ENCODE data around the gene PLAU. TPM values are rescaled to one million over a fixed set of nuclear protein-coding genes. Genes with fewer than 3 reads are reported as not detected.
A peak's percentile ranks its signal among the peaks of the same experiment; 100 is the strongest.

PLAU gene
- total RNA-seq, 2 experiments from 2014 or later: 2.2 to 4.8 TPM

DNA sequence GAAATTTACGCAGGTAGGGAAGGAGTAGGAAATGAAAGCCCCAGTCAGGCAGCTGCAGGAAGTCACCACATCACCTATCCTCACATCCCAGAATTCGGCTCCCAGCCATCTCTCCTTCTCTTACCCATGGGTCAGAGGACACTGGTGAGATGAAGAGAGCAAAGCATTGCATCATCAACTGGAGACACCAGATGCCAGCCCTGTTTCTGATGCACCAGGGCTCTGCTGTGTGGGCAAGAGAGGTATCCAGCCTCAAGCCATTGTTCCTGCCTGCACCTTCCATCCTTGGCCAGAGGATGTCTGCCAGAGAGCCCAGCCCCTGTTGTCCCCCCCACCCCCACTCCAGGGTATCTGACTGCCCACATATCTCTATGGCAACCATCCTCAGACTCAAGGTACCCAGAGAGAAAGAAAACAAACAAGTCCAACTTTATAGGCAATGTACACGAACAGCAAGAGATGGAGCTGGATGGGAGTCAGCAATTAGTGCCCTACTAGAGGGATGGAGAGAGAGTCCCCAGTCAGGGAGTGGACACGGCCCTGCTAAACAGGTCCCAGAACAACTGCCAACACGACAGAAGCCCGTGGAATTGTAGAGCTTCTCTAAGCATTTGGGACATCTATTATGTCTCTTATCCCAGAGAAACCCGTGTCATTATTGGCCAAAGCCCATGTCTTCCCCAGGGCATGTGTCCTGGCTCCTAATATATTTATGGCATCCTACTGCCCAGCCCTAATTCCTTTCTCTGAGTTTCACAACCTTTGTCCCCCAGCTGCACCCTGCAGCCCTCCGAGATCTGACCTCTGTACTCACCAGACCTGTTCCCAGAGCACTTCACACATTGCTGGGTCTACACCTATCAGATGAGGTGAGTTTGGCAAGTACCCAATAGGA lies 39.4 kb upstream of the PLAU start:
- CTCF ChIA-PET: interaction anchor here (1.6 kb wide), 1 partner anchor 8 kb away, joined by 3 read pairs; no protein-coding TSS in a partner anchor
- peaks cover 65% of the 10 kb centered on the region for H3K4me1 Mint-ChIP-seq

DNA sequence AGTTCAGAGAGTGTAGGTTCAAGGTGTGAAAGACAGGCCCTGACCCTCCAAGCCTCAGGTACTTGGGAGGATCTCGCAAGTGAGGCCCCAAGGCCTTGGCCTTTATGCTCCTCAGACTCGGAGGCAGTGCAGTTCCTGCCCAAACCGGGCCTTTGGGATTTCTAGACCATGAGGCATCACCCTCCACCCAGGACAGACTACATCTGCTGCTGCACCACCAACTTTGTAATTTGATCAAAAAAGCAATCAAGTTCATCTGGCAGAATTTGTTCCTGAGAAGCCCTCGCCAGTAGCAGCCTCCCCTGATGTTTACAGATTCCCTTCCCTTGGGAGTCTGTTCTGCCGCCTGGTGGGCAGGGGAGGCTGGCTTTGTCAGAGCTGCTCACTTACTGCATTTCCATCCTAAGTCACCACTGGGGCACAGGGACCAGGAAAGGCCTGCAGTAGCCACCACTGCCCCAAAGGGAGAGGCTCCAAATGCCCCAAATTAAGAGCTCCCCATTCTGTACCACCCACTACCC lies 38.7 kb upstream of the PLAU start:
- DNase-seq (no peak), ATAC-seq (no peak)
- no peaks in the 10 kb centered on the region for H3K27me3 Mint-ChIP-seq
- peaks cover 64% of the 10 kb centered on the region for H3K4me1 Mint-ChIP-seq
- peak overlapping the region; percentile 68 for H3K4me3 Mint-ChIP-seq
- H3K36me3 Mint-ChIP-seq: peaks cover 27% of the 10 kb centered on the region
- H3K9me3 Mint-ChIP-seq (ENCODE audit: low read depth): no peaks in the 10 kb centered on the region
- no peak overlapping the region for H3K27ac Mint-ChIP-seq
- CTCF ChIA-PET: interaction anchor here (1.6 kb wide), 1 partner anchor 8 kb away, joined by 3 read pairs; no protein-coding TSS in a partner anchor

More for the DNA sequence above, 39.4 kb upstream of the PLAU start:
- Mint-ChIP-seq H3K27ac (peak overlapping the region; percentile 30), H3K36me3 (peaks cover 29% of the 10 kb centered on the region), H3K4me3 (peak overlapping the region; percentile 68), H3K27me3 (no peaks in the 10 kb centered on the region), H3K9me3 (ENCODE audit: low read depth) (no peaks in the 10 kb centered on the region)
- DNase-seq (no peak), ATAC-seq (no peak)

DNA sequence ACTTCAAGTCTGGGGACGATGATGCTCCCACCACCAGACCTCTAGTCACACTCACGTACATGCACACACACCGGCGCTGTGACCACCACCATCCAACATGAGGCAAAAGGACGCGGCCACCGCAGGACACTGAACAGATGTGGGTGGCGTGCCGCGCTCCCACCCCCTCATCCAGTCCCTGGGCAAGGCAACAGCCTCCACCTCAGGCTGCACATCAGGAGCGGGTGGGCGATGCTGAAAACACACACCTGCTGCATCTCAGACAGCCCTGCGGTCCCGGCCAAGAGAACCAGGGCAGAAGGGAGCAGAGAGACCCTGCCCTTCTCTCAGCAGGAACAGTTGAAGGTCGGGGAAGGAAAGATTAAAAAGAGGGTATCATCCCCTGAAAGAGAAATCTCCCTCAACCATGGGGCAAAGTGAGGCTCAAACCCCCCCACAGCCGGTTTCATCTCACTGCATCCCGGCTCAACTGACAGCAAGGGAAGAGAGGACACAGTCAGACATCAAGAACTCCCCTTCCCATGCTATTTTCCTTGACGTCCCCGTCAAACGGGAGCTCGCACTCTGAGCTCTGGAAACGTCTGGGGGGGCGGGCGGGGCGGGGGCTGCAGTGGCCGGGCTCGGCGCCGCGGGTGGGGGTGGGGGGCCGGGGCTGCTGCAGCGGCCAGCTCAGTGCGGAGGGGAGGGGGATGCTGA lies 37.6 kb upstream of the PLAU start:
- peak overlapping the region; percentile 31 for H3K27ac Mint-ChIP-seq
- peaks cover 23% of the 10 kb centered on the region for H3K36me3 Mint-ChIP-seq
- DNase-seq (no peak), ATAC-seq (no peak)
- no peaks in the 10 kb centered on the region for H3K9me3 Mint-ChIP-seq (ENCODE audit: low read depth)
- H3K27me3 Mint-ChIP-seq: peaks cover 7% of the 10 kb centered on the region
- peak overlapping the region; percentile 68 for H3K4me3 Mint-ChIP-seq
- CTCF ChIA-PET: interaction anchor here (0.9 to 13.8 kb wide), 4 partner anchors 10 to 28 kb away, joined by 4 to 411 read pairs (median 16); no protein-coding TSS in a partner anchor
- H3K4me1 Mint-ChIP-seq: peaks cover 59% of the 10 kb centered on the region

DNA sequence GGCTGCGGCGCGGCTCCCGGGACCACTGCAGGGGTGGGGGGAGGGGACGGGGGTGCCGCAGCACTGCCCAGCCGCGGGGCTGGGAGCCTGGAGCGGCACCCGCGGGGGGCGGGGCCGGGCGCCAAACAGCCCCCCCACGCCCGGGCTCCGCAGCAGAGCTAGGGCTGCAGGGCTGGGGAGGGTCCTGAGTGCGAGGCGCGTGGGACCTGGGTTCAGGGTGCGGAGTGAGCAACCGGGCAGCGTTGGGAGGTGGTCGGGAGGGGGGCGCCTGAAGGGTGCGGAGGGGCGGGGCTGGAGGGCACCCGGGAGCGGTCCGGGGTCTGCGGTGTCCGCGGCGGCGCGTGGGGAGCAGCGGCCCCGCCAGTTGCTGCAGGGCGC lies 37.1 kb upstream of the PLAU start:
- peaks cover 59% of the 10 kb centered on the region for H3K4me1 Mint-ChIP-seq
- peak; percentile 8 for ATAC-seq
- no peaks in the 10 kb centered on the region for H3K9me3 Mint-ChIP-seq (ENCODE audit: low read depth)
- no peak overlapping the region for H3K27ac Mint-ChIP-seq
- H3K27me3 Mint-ChIP-seq: peaks cover 9% of the 10 kb centered on the region
- CTCF ChIA-PET: interaction anchor here (0.9 to 13.8 kb wide), 5 partner anchors 10 to 90 kb away, joined by 3 to 411 read pairs (median 7); no protein-coding TSS in a partner anchor
- peak overlapping the region; percentile 74 for H3K4me3 Mint-ChIP-seq
- no peak for DNase-seq
- peaks cover 23% of the 10 kb centered on the region for H3K36me3 Mint-ChIP-seq

DNA sequence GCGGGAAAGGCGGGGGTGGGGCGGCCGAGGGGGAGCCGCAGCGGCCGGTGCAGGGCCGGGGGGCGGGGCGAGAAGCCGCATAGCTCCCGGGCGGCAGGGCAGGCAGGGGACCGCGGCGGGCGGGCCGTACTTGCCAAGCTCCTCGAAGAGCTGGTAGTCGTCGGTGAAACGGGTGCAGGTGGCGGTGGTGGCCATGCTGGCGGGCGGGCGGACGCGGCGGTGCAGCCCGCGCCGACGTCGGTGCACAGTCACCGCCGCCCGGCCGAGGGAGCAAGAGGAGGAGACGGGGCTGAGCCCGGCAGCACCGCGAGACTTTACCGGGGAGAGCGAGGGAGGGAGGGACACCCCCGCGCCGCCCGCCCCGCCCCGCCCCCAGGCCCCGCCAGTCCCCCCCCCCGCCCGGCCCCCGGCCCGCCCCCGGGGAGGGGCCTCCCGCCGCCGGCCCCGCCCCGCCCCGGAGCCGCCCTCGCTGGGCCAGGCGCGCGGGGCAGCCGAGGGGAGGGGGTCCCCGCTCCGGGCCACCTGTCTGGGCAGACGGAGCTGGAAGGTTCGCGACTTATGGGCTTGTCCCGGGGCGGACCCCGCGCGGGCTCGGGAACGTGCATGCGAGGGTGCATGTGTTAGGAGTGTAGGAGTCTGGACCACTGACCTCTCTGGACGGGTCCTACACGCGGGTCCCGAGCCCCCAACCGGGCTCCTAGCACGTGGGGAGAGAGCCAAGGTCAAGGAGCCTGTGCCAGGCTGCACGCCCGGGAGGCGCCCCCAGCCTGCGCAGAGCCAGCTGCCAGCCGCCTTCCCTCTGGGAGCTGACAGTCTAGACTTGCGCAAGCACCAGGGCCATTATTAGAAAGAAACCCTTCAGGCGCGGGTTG lies 36.4 kb upstream of the PLAU start, which contains the start of gene CAMK2G:
CAMK2G (minus strand) TSS at position 289 of the 872 bp plus-strand sequence; CDS start at position 195, 94 bp downstream.
- no peaks in the 10 kb centered on the region for H3K9me3 Mint-ChIP-seq (ENCODE audit: low read depth)
- peaks cover 61% of the 10 kb centered on the region for H3K4me1 Mint-ChIP-seq
- ATAC-seq: peak; percentile 93
- peaks cover 10% of the 10 kb centered on the region for H3K27me3 Mint-ChIP-seq
- peak within 1 kb of the TSS; percentile 37 for H3K27ac Mint-ChIP-seq
- peak; percentile 91 for DNase-seq
- peak within 1 kb of the TSS; percentile 74 for H3K4me3 Mint-ChIP-seq
- peaks cover 23% of the 10 kb centered on the region for H3K36me3 Mint-ChIP-seq
- CTCF ChIA-PET: interaction anchor here (0.9 to 13.8 kb wide), 10 partner anchors 11 to 91 kb away, joined by 3 to 411 read pairs (median 6); no protein-coding TSS in a partner anchor

DNA sequence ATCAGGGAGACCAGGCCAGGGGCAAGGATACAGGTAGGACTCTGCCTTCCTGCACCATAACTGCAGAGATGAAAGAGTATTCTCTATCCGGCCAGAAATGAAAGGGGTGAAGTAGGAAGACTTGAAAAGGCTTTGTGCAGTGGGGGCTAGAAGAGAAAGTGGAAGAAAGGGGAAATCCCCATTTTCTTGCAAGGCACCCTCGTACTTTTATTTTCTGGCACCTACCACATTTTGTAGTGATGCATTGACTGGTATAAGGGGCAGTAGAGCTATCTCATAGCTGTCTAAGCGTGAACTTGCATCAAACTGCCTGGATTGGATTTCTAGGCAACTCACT lies 35.8 kb upstream of the PLAU start:
- Mint-ChIP-seq H3K27ac (peak overlapping the region; percentile 16), H3K4me1 (peaks cover 67% of the 10 kb centered on the region), H3K4me3 (peak overlapping the region; percentile 74), H3K36me3 (peaks cover 21% of the 10 kb centered on the region), H3K27me3 (peaks cover 12% of the 10 kb centered on the region), H3K9me3 (ENCODE audit: low read depth) (no peaks in the 10 kb centered on the region)
- DNase-seq (peak; percentile 52), ATAC-seq (peak; percentile 9)
- CTCF ChIA-PET: interaction anchor here (1.3 to 13.8 kb wide), 8 partner anchors 11 to 91 kb away, joined by 3 to 411 read pairs (median 8); no protein-coding TSS in a partner anchor

DNA sequence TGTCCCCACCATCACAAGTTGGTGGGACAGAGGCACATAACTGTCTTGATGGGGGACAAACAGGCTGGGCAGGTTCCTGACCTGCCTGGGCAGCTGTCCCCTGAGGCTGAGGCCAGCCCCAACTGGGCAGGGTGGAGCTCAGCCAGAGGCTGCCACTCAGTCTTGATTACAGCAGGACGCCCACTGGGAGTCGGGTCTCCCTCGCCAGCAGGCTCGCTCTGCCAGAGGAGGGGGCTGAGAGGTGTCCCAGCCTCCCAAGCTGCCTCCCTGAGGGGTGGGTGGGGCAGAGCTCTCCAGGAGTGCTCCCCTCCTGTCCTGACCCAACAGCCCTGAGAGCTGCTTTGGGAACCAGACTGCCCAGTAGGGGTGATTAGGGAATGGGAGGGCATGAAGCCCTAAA lies 34.8 kb upstream of the PLAU start:
- H3K27ac Mint-ChIP-seq: no peak overlapping the region
- CTCF ChIA-PET: interaction anchor here (2.1 to 13.8 kb wide), 5 partner anchors 13 to 65 kb away, joined by 6 to 411 read pairs (median 12); no protein-coding TSS in a partner anchor
- no peak overlapping the region for H3K4me3 Mint-ChIP-seq
- H3K27me3 Mint-ChIP-seq: peaks cover 15% of the 10 kb centered on the region
- DNase-seq (no peak), ATAC-seq (no peak)
- peaks cover 59% of the 10 kb centered on the region for H3K4me1 Mint-ChIP-seq
- H3K9me3 Mint-ChIP-seq (ENCODE audit: low read depth): no peaks in the 10 kb centered on the region
- peaks cover 16% of the 10 kb centered on the region for H3K36me3 Mint-ChIP-seq

DNA sequence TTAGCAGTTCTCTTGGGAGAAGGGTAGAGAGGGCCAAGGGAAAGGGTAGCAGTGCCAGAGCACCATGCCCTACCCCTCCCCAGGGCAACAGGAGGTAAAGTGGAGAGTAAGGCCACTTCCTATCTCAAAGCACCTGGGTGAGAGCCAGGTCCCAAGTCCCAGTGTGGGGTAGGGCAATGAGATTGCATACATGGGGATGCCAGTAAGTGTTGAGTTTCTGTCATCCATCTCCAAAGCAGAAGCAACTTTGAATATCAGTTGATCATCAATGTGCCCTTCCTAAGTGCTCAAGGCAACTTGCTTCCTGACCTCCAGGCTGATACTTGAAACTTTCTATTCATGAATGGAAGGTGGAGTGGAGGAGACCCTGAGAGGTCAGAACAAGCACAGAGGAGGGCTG lies 34.4 kb upstream of the PLAU start:
- Mint-ChIP-seq H3K4me3 (no peak overlapping the region), H3K27me3 (peaks cover 15% of the 10 kb centered on the region), H3K9me3 (ENCODE audit: low read depth) (no peaks in the 10 kb centered on the region), H3K4me1 (peaks cover 56% of the 10 kb centered on the region), H3K27ac (no peak overlapping the region), H3K36me3 (peaks cover 13% of the 10 kb centered on the region)
- CTCF ChIA-PET: interaction anchor here (0.6 to 13.8 kb wide), 8 partner anchors 12 to 358 kb away, joined by 3 to 411 read pairs (median 12); no protein-coding TSS in a partner anchor
- ATAC-seq (no peak), DNase-seq (no peak)

DNA sequence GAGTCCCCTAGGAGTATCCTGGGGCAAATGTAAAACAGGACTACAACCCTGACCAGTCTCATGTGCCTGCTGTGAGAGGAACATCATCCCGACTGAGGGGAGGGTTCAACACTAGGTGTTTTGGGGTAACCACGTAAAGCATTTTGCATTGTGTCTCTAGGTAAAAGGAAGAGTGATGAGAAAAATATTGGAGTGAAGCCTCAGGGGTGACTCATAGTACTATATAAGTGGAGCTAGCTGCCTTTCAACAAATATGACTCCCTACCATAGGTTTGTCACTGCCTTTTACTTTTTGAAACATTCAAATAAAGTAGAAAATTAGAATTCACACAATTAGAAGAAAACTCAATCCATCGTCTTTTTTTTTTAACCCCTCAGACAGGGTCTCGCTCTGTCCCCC lies 34.0 kb upstream of the PLAU start:
- H3K4me1 Mint-ChIP-seq: peaks cover 52% of the 10 kb centered on the region
- H3K36me3 Mint-ChIP-seq: peaks cover 10% of the 10 kb centered on the region
- H3K9me3 Mint-ChIP-seq (ENCODE audit: low read depth): no peaks in the 10 kb centered on the region
- H3K27me3 Mint-ChIP-seq: peaks cover 15% of the 10 kb centered on the region
- no peak for ATAC-seq
- H3K4me3 Mint-ChIP-seq: no peak overlapping the region
- no peak for DNase-seq
- no peak overlapping the region for H3K27ac Mint-ChIP-seq
- CTCF ChIA-PET: interaction anchor here (0.6 to 18.2 kb wide), 8 partner anchors 9 to 358 kb away, joined by 3 to 642 read pairs (median 9); no protein-coding TSS in a partner anchor

DNA sequence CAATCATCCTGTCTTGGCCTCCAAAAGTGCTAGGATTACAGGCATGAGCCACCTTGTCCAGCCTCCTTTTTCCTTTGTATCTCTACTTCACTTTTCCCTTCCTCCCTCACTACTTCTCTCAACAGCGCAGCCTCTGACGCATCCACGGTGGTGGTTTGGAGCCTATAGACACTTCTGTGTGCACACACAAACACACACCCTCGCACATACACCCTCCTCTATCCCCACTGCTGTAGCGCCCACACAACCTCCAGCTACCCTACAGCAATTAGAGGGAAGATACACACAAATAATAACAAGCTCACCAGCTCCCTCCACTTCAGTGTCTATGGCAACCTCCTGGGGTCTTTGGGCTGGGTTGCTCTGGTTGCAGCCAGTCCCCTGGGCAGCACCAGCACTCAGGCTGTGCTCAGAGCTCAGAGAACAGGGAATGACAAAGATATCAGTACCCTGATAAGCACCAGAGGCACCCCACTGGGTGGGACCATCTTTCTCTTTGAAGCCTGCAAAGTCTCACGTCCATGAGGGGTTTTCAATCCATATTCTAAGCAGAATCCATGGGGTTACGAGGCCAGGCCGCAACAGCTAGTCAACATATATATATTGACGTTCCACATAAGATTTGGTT lies 33.3 kb upstream of the PLAU start:
- Mint-ChIP-seq H3K36me3 (peaks cover 3% of the 10 kb centered on the region), H3K4me3 (no peak overlapping the region), H3K27me3 (peaks cover 15% of the 10 kb centered on the region), H3K27ac (no peak overlapping the region), H3K4me1 (peaks cover 45% of the 10 kb centered on the region), H3K9me3 (ENCODE audit: low read depth) (no peaks in the 10 kb centered on the region)
- no peak for DNase-seq
- no peak for ATAC-seq
- CTCF ChIA-PET: interaction anchor here (0.5 to 18.2 kb wide), 9 partner anchors 9 to 359 kb away, joined by 3 to 642 read pairs (median 7); a partner anchor contains a TSS

DNA sequence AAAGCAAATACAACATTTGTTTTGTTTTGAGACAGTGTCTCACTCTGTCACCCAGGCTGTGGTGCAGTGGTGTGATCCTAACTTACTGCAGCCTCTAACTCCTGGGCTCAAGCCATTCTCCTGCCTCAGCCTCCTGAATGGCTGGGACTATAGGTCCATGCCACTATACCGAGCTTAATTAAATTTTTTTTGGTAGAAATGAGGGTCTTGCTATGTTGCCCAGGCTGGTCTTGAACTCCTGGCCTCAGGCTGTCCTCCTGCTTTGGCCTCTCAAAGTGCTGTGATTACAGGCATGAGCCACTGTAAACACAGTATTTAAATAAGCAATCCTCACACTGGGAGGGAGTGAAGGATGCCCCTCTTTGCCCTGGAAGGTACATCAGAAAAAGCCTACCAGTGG lies 32.6 kb upstream of the PLAU start:
- DNase-seq: no peak
- no peaks in the 10 kb centered on the region for H3K9me3 Mint-ChIP-seq (ENCODE audit: low read depth)
- H3K36me3 Mint-ChIP-seq: no peaks in the 10 kb centered on the region
- peaks cover 38% of the 10 kb centered on the region for H3K4me1 Mint-ChIP-seq
- ATAC-seq: no peak
- H3K4me3 Mint-ChIP-seq: no peak overlapping the region
- H3K27ac Mint-ChIP-seq: no peak overlapping the region
- CTCF ChIA-PET: interaction anchor here (0.5 to 18.2 kb wide), 13 partner anchors 8 to 106 kb away, joined by 3 to 642 read pairs (median 17); partner anchors contain the start of gene CHCHD1
- H3K27me3 Mint-ChIP-seq: peaks cover 15% of the 10 kb centered on the region
